CD14-positive monocyte (primary cell): ENCODE measurements around the gene PCDHB7. TPM values are rescaled to one million over a fixed set of nuclear protein-coding genes. Genes with fewer than 3 reads are reported as not detected.
"Not testable (repeated sequence)": the region's sequence is repeated elsewhere in the genome, so short reads cannot be mapped to it uniquely, and the experiment has no call there.

ENCODE experiments used
- DNase-seq, 3 donors: peaks; one replicate each; pipeline ENCODE4 v3.0.0-alpha.2; 2011 to 2022
- H2AFZ ChIP-seq: 2 replicates; pipeline ENCODE4 v1.6.0; 2012; ENCODE audit warnings: mild to moderate bottlenecking, low read depth, low read length, inconsistent platforms; ENCODE audit not compliant: insufficient read depth, poor library complexity, severe bottlenecking
- H3K27ac ChIP-seq, 2 donors: 1 replicate in 1 of 2; 2 replicates in 1 of 2; pipeline ENCODE4 v1.5.1; 2012 to 2013; ENCODE audit warnings: low read length in 2 of 2, control low read depth in 1 of 2, inconsistent platforms in 1 of 2, low read depth in 1 of 2, mild to moderate bottlenecking in 1 of 2
- H3K27me3 ChIP-seq, 2 donors: one replicate each; pipeline versions ENCODE4 v1.6.0 to v1.6.1; 2011 to 2013; ENCODE audit warnings: low read length in 2 of 2; ENCODE audit not compliant: control insufficient read depth in 2 of 2, insufficient read depth in 2 of 2
- H3K36me3 ChIP-seq, 2 donors: replicated peaks in 1 of 2; 1 replicate in 1 of 2; 2 replicates in 1 of 2; pipeline versions ENCODE4 v1.5.1 to v1.6.1; 2012 to 2013; ENCODE audit warnings: low read length in 2 of 2, control low read depth in 1 of 2, inconsistent platforms in 1 of 2, mild to moderate bottlenecking in 1 of 2; ENCODE audit not compliant: insufficient read depth in 2 of 2, control insufficient read depth in 1 of 2
- H3K4me1 ChIP-seq, 2 donors: 1 replicate in 1 of 2; 2 replicates in 1 of 2; pipeline versions ENCODE4 v1.5.1 to v1.6.1; 2012 to 2013; ENCODE audit warnings: low read length in 2 of 2, control low read depth in 1 of 2, inconsistent platforms in 1 of 2, mild to moderate bottlenecking in 1 of 2, moderate library complexity in 1 of 2; ENCODE audit not compliant: insufficient read depth in 2 of 2, control insufficient read depth in 1 of 2
- H3K4me2 ChIP-seq: replicated peaks from 2 replicates; pipeline ENCODE3; 2012; ENCODE audit warnings: low read length, moderate library complexity, mild to moderate bottlenecking; ENCODE audit not compliant: poor library complexity, severe bottlenecking; ENCODE audit errors: extremely low read depth
- H3K4me3 ChIP-seq, 3 experiments: fragments of 200-600 bp in 1 of 3; sonication (generic) in 1 of 3; replicated peaks in 1 of 3; 1 replicate in 2 of 3; 2 replicates in 1 of 3; pipeline ENCODE4 v1.5.1; 2011 to 2013; ENCODE audit warnings: low read length in 3 of 3, mild to moderate bottlenecking in 3 of 3, control low read depth in 2 of 3, low read depth in 2 of 3, inconsistent platforms in 1 of 3, moderate library complexity in 1 of 3
- H3K79me2 ChIP-seq: 2 replicates; pipeline ENCODE4 v1.6.0; 2012; ENCODE audit warnings: mild to moderate bottlenecking, control low read depth, inconsistent platforms, low read length, moderate library complexity; ENCODE audit not compliant: insufficient read depth
- H3K9ac ChIP-seq: 2 replicates; pipeline ENCODE4 v1.6.0; 2017; ENCODE audit warnings: low read length, mild to moderate bottlenecking; ENCODE audit not compliant: insufficient read depth, poor library complexity, severe bottlenecking
- H3K9me3 ChIP-seq, 2 donors: replicated peaks in 1 of 2; 1 replicate in 1 of 2; 2 replicates in 1 of 2; pipeline versions ENCODE4 v1.5.1 to v1.6.1; 2012 to 2013; ENCODE audit warnings: low read length in 2 of 2, control low read depth in 1 of 2; ENCODE audit not compliant: control insufficient read depth in 1 of 2, insufficient read depth in 1 of 2
- H4K20me1 ChIP-seq: 2 replicates; pipeline ENCODE4 v1.6.0; 2012; ENCODE audit warnings: mild to moderate bottlenecking, low read length, control low read depth, moderate library complexity; ENCODE audit not compliant: insufficient read depth
- H3K27ac Mint-ChIP-seq, 7 donors: one replicate each; pipeline ENCODE4 v1.8.0; 2020; ENCODE audit warnings: mild to moderate bottlenecking in 7 of 7, mixed read lengths in 7 of 7, moderate library complexity in 6 of 7, inconsistent platforms in 2 of 7
- H3K27me3 Mint-ChIP-seq, 3 donors: one replicate each; pipeline ENCODE4 v1.8.0; 2021 to 2022; ENCODE audit warnings: low read depth in 3 of 3, mild to moderate bottlenecking in 3 of 3, mixed read lengths in 3 of 3, moderate library complexity in 3 of 3, inconsistent platforms in 1 of 3
- H3K36me3 Mint-ChIP-seq, 2 donors: one replicate each; pipeline ENCODE4 v1.8.0; 2020; ENCODE audit warnings: mixed read lengths in 2 of 2, inconsistent platforms in 1 of 2, mild to moderate bottlenecking in 1 of 2
- H3K4me1 Mint-ChIP-seq: one replicate; pipeline ENCODE4 v1.8.0; 2020; ENCODE audit warnings: mild to moderate bottlenecking, mixed read lengths
- H3K4me3 Mint-ChIP-seq, 2 donors: one replicate each; pipeline ENCODE4 v1.8.0; 2020; ENCODE audit warnings: mild to moderate bottlenecking in 2 of 2, mixed read lengths in 2 of 2, moderate library complexity in 1 of 2
- H3K9me3 Mint-ChIP-seq, 7 donors: one replicate each; pipeline ENCODE4 v1.8.0; 2020 to 2022; ENCODE audit warnings: mixed read lengths in 7 of 7, mild to moderate bottlenecking in 6 of 7, moderate library complexity in 6 of 7, inconsistent platforms in 2 of 7
- WGBS: methylation state at CpG from one replicate; pipeline ENCODE4 v1.1.5; 2013; ENCODE audit warnings: missing lambda C conversion rate; ENCODE audit not compliant: insufficient coverage; 5-methylcytosine and 5-hydroxymethylcytosine counted together
- intact Hi-C, 2 donors: fragments of 100-400 bp; cut with micrococcal nuclease; formaldehyde crosslinking; loops; one replicate each; pipeline versions ENCODE4 v1.15.0 to v1.15.1; 2023
- polyA plus RNA-seq, 3 donors: library from polyadenylated mRNA; depleted of rRNA in 1 of 3; unstranded in 2 of 3; stranded (reverse) in 1 of 3; fragments of 300-500 nt in 2 of 3; fragments of >200 nt in 1 of 3; fragmentation: Illumina TruSeq in 2 of 3; gene quantifications; 1 replicate in 2 of 3; 2 replicates in 1 of 3; pipeline ENCODE4 v1.2.3, GENCODE V29; 2012 to 2021

PCDHB7 gene
- polyA plus RNA-seq, 3 donors = not detected

- H3K27ac ChIP-seq, H3K4me3 ChIP-seq, H3K79me2 ChIP-seq, intact Hi-C loops, H3K9ac ChIP-seq, H3K4me1 ChIP-seq, H3K4me1 Mint-ChIP-seq, H2AFZ ChIP-seq, H4K20me1 ChIP-seq, H3K36me3 ChIP-seq, H3K36me3 Mint-ChIP-seq, H3K27ac Mint-ChIP-seq, DNase-seq, H3K4me2 ChIP-seq: not testable (repeated sequence)
- peaks cover 38 to 67% of the 10 kb centered on the region in 2 donors for H3K9me3 ChIP-seq
- peaks cover 4 to 36% of the 10 kb centered on the region in 2 donors for H3K27me3 ChIP-seq
- Mint-ChIP-seq H3K9me3 (peaks cover 31 to 65% (median 51%) of the 10 kb centered on the region in 7 donors), H3K27me3 (peaks cover 11 to 53% (median 40%) of the 10 kb centered on the region in 3 donors), H3K4me3 (peak within 1 kb of the TSS in 1 of 2 donors; percentile 62)
- WGBS = no CpG with 5 or more reads among the region's 18 CpGs
Measured at GRCh38 chr5:141213656-141214339, 41.4 kb downstream of the PCDHB7 start, which contains the start of gene PCDHB13. PCDHB13 (plus strand) TSS chr5:141213919; CDS start chr5:141214124, 205 bp downstream.

GRCh38 chr5:141214583-141214982 is 42.1 kb downstream of the PCDHB7 start:
- H3K4me1 ChIP-seq, H3K36me3 ChIP-seq, H2AFZ ChIP-seq, H3K4me1 Mint-ChIP-seq, DNase-seq, H3K27ac Mint-ChIP-seq, H3K9ac ChIP-seq, H3K4me2 ChIP-seq, intact Hi-C loops, H3K79me2 ChIP-seq, H3K27ac ChIP-seq, H3K4me3 ChIP-seq, H3K36me3 Mint-ChIP-seq, H4K20me1 ChIP-seq: not testable (repeated sequence)
- Mint-ChIP-seq H3K9me3 (peaks cover 32 to 58% (median 44%) of the 10 kb centered on the region in 7 donors), H3K4me3 (peak overlapping the region in 1 of 2 donors; percentile 19), H3K27me3 (peaks cover 9 to 47% (median 40%) of the 10 kb centered on the region in 3 donors)
- 76% methylated on average over 3 of the region's 12 CpGs for WGBS
- H3K27me3 ChIP-seq = peaks cover 4 to 28% of the 10 kb centered on the region in 2 donors
- H3K9me3 ChIP-seq = peaks cover 32 to 63% of the 10 kb centered on the region in 2 donors

- H3K4me3 ChIP-seq, H3K4me2 ChIP-seq, H3K27ac Mint-ChIP-seq, H3K4me1 ChIP-seq, H3K4me3 Mint-ChIP-seq, H3K79me2 ChIP-seq, H4K20me1 ChIP-seq, H3K27ac ChIP-seq, H3K36me3 ChIP-seq, H3K9ac ChIP-seq, DNase-seq, H3K36me3 Mint-ChIP-seq, H2AFZ ChIP-seq, intact Hi-C loops, H3K4me1 Mint-ChIP-seq: not testable (repeated sequence)
- Histone ChIP-seq H3K27me3 (peaks cover 4 to 20% of the 10 kb centered on the region in 2 donors), H3K9me3 (peaks cover 24 to 59% of the 10 kb centered on the region in 2 donors)
- peaks cover 29 to 52% (median 38%) of the 10 kb centered on the region in 7 donors for H3K9me3 Mint-ChIP-seq
- WGBS = 34% methylated on average over 20 of the region's 40 CpGs
- H3K27me3 Mint-ChIP-seq = peaks cover 11 to 38% (median 34%) of the 10 kb centered on the region in 3 donors
Measured at GRCh38 chr5:141215504-141215903, 43.1 kb downstream of the PCDHB7 start.

- Histone ChIP-seq H3K9me3 (peaks cover 21 to 56% of the 10 kb centered on the region in 2 donors), H3K27me3 (peaks cover 3 to 19% of the 10 kb centered on the region in 2 donors)
- intact Hi-C loops, H3K36me3 Mint-ChIP-seq, H3K27ac Mint-ChIP-seq, H3K79me2 ChIP-seq, H4K20me1 ChIP-seq, H3K27ac ChIP-seq, DNase-seq, H3K4me3 ChIP-seq, H3K4me1 ChIP-seq, H3K4me2 ChIP-seq, H3K4me1 Mint-ChIP-seq, H3K4me3 Mint-ChIP-seq, H2AFZ ChIP-seq, H3K36me3 ChIP-seq, H3K9ac ChIP-seq: not testable (repeated sequence)
- Mint-ChIP-seq H3K9me3 (peaks cover 26 to 49% (median 35%) of the 10 kb centered on the region in 7 donors), H3K27me3 (peaks cover 9 to 36% (median 32%) of the 10 kb centered on the region in 3 donors)
- WGBS = 35% methylated on average over 4 of the region's 26 CpGs
Measured at GRCh38 chr5:141216035-141216434, 43.6 kb downstream of the PCDHB7 start.
